PC-3 (cell line): ENCODE measurements around the gene SET. TPM values are rescaled to one million over a fixed set of nuclear protein-coding genes. Genes with fewer than 3 reads are reported as not detected.

Experiments used
- ATAC-seq: fragments of 200-7000 bp; cut with Tn5 transposase; 2 replicates; pipeline ENCODE4 v1.9.1; 2020; ENCODE audit warnings: mild to moderate bottlenecking, moderate library complexity
- BruUV-seq: library from RNA; stranded (reverse); fragments of 400-500 nt; replicated peaks from 2 replicates; lab custom pipeline; 2021; lab: Mats Ljungman, UMichigan
- CTCF ChIA-PET: fragments of 300-600 bp; sonication (Branson Sonifier 250); formaldehyde crosslinking; loops from one replicate; lab custom pipeline; 2022; ENCODE audit warnings: antibody characterized with exemption; lab: Charles Lee
- POLR2A ChIA-PET: fragments of 300-600 bp; sonication (Branson Sonifier 250); formaldehyde crosslinking; loops from one replicate; lab custom pipeline; 2022; ENCODE audit warnings: antibody characterized with exemption; ENCODE audit not compliant: unreplicated experiment; lab: Charles Lee
- DNase-seq: peaks from one replicate; pipeline ENCODE4 v3.0.0-alpha.2; 2015
- H2AFZ ChIP-seq: fragments of 300-600 bp; sonication (generic); 2 replicates; pipeline ENCODE4 v1.6.0; 2016; ENCODE audit warnings: antibody characterized with exemption, low read length
- H3F3A ChIP-seq: fragments of 300-600 bp; sonication (generic); one replicate; pipeline ENCODE4 v1.6.0; 2017; ENCODE audit warnings: antibody characterized with exemption, low read length, control low read depth, mild to moderate bottlenecking; ENCODE audit not compliant: unreplicated experiment
- H3K27ac ChIP-seq: fragments of 300-600 bp; sonication (generic); 2 replicates; pipeline ENCODE4 v1.5.1; 2016; ENCODE audit warnings: mild to moderate bottlenecking, low read length
- H3K27me3 ChIP-seq: fragments of 300-600 bp; sonication (generic); 2 replicates; pipeline ENCODE4 v1.6.1; 2016; ENCODE audit warnings: low read length, mixed read lengths
- H3K36me3 ChIP-seq: fragments of 300-600 bp; sonication (generic); 2 replicates; pipeline ENCODE4 v1.6.1; 2016; ENCODE audit warnings: low read depth, mixed run types, low read length, mixed read lengths
- H3K4me1 ChIP-seq: fragments of 300-600 bp; sonication (generic); 2 replicates; pipeline ENCODE4 v1.5.1; 2016; ENCODE audit warnings: low read length; ENCODE audit not compliant: insufficient read depth
- H3K4me2 ChIP-seq: fragments of 300-600 bp; sonication (generic); 2 replicates; pipeline ENCODE4 v1.6.0; 2016; ENCODE audit warnings: low read length
- H3K4me3 ChIP-seq: fragments of 300-600 bp; sonication (generic); 2 replicates; pipeline ENCODE4 v1.5.1; 2016; ENCODE audit warnings: mild to moderate bottlenecking, low read length, mixed read lengths
- H3K79me2 ChIP-seq: fragments of 300-600 bp; sonication (generic); 2 replicates; pipeline ENCODE4 v1.6.1; 2017; ENCODE audit warnings: low read length, mixed read lengths
- H3K9ac ChIP-seq: fragments of 300-600 bp; sonication (generic); 2 replicates; pipeline ENCODE4 v1.6.0; 2016; ENCODE audit warnings: mild to moderate bottlenecking, low read length
- H3K9me2 ChIP-seq: fragments of 300-600 bp; sonication (generic); replicated peaks from 2 replicates; pipeline ENCODE4 v1.6.1; 2016; ENCODE audit warnings: mixed run types, low read length, mixed read lengths
- H3K9me3 ChIP-seq: fragments of 300-600 bp; sonication (generic); 2 replicates; pipeline ENCODE4 v1.6.1; 2016; ENCODE audit warnings: low read length, mixed read lengths
- H4K20me1 ChIP-seq: fragments of 300-600 bp; sonication (generic); 2 replicates; pipeline ENCODE4 v1.6.1; 2016; ENCODE audit warnings: low read length, mixed read lengths
- EZH2 ChIP-seq: fragments of 300-600 bp; sonication (generic); IDR thresholded peaks from one replicate; pipeline ENCODE4 v1.6.1; 2017; ENCODE audit warnings: antibody characterized with exemption, mild to moderate bottlenecking, low read length; ENCODE audit not compliant: unreplicated experiment
- EZH2phosphoT487 ChIP-seq: fragments of 300-600 bp; sonication (generic); IDR thresholded peaks from 2 replicates; pipeline ENCODE4 v1.6.1; 2018; ENCODE audit warnings: mild to moderate bottlenecking, antibody characterized with exemption, low read length, borderline replicate concordance
- intact Hi-C: fragments of 100-400 bp; cut with micrococcal nuclease; formaldehyde crosslinking; loops from 2 replicates; pipeline ENCODE4 v1.9.0; 2023
- total RNA-seq: library from RNA; depleted of rRNA; stranded (reverse); fragments of >200 nt; gene quantifications from 2 replicates; pipeline ENCODE4 v1.2.3, GENCODE V29; 2014
- TF ChIP-seq, protein P1 (sequence below): fragments of 300-600 bp; sonication (generic); conservative IDR thresholded peaks from 2 replicates; pipeline ENCODE4 v1.5.1; 2017; ENCODE audit warnings: antibody characterized with exemption, low read depth, mild to moderate bottlenecking, low read length

Gene SET
- total RNA-seq, 1 experiment from 2014 or later, result 647 TPM

DNA sequence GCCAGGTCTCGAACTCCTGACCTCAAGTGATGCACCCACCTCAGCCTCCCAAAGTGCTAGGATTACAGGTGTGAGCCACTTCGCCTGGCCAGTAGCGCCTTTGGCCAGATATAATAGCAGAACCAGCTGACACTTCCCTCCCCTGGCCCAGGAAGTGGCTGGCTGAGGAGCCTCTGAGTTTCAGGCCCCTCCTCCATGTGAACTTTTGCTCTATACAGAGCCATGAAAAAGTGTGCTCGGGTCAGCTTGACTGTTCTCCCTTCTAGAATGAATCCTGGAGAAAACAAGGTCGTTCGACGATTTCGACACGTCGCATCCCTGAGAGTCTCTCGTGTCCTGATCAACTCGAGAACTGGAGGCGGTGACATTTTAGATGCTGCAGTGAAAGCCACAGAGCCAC lies 43.6 kb downstream of the SET start:
- DNase-seq (no peak), ATAC-seq (no peak)
- Histone ChIP-seq H3F3A (no peaks in the 10 kb centered on the region), H3K27me3 (no peaks in the 10 kb centered on the region), H3K9me2 (no peaks in the 10 kb centered on the region), H3K9ac (no peak overlapping the region), H3K27ac (no peak overlapping the region), H3K36me3 (no peaks in the 10 kb centered on the region), H3K79me2 (no peaks in the 10 kb centered on the region), H2AFZ (no peak overlapping the region), H4K20me1 (no peaks in the 10 kb centered on the region), H3K4me3 (no peak overlapping the region), H3K4me1 (no peaks in the 10 kb centered on the region), H3K9me3 (no peaks in the 10 kb centered on the region), H3K4me2 (no peak overlapping the region)
- BruUV-seq, result no TSS peak
- ChIA-PET CTCF (no interaction called here), POLR2A (no interaction called here)
- intact Hi-C loops, result no loop called here
- TF ChIP-seq, protein P1, sequence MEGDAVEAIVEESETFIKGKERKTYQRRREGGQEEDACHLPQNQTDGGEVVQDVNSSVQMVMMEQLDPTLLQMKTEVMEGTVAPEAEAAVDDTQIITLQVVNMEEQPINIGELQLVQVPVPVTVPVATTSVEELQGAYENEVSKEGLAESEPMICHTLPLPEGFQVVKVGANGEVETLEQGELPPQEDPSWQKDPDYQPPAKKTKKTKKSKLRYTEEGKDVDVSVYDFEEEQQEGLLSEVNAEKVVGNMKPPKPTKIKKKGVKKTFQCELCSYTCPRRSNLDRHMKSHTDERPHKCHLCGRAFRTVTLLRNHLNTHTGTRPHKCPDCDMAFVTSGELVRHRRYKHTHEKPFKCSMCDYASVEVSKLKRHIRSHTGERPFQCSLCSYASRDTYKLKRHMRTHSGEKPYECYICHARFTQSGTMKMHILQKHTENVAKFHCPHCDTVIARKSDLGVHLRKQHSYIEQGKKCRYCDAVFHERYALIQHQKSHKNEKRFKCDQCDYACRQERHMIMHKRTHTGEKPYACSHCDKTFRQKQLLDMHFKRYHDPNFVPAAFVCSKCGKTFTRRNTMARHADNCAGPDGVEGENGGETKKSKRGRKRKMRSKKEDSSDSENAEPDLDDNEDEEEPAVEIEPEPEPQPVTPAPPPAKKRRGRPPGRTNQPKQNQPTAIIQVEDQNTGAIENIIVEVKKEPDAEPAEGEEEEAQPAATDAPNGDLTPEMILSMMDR, result no peak
- no peak for TF ChIP-seq EZH2
- no peak for TF ChIP-seq EZH2phosphoT487

DNA sequence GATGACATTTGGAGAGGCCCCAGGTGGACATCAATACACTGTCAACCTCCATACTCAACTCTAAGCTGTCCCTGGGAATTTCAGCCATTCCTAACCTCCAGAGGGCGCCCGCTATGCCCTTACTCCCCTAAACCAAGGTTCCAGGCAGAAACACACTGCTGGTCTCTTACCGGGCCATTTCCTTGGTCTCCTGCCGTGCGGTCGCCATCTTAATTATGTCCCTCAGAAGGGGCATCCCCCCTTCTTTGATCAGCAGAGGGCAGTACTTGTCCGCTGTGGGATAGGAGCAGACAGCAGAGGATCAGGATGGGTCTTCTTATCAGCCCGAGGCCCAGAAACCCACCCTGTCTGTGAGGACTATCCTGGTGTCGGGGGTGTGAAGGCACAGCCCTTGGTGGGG lies 44.2 kb downstream of the SET start:
- ChIA-PET CTCF (interaction anchor here (0.6 to 0.8 kb wide), 3 partner anchors 9 to 98 kb away, joined by 3 to 4 read pairs (median 3); partner anchors contain the start of gene ENDOG), POLR2A (no interaction called here)
- ATAC-seq (peak; percentile 56), DNase-seq (peak; percentile 35)
- Histone ChIP-seq H3K27me3 (no peaks in the 10 kb centered on the region), H2AFZ (no peak overlapping the region), H3K9me3 (no peaks in the 10 kb centered on the region), H3K36me3 (no peaks in the 10 kb centered on the region), H3K27ac (no peak overlapping the region), H4K20me1 (no peaks in the 10 kb centered on the region), H3K9ac (no peak overlapping the region), H3K9me2 (no peaks in the 10 kb centered on the region), H3K4me2 (no peak overlapping the region), H3F3A (no peaks in the 10 kb centered on the region), H3K4me1 (no peaks in the 10 kb centered on the region), H3K4me3 (no peak overlapping the region), H3K79me2 (no peaks in the 10 kb centered on the region)
- intact Hi-C loops, result no loop called here
- BruUV-seq, result no TSS peak
- TF ChIP-seq, protein P1, result peak; percentile 59
- no peak for TF ChIP-seq EZH2phosphoT487

DNA sequence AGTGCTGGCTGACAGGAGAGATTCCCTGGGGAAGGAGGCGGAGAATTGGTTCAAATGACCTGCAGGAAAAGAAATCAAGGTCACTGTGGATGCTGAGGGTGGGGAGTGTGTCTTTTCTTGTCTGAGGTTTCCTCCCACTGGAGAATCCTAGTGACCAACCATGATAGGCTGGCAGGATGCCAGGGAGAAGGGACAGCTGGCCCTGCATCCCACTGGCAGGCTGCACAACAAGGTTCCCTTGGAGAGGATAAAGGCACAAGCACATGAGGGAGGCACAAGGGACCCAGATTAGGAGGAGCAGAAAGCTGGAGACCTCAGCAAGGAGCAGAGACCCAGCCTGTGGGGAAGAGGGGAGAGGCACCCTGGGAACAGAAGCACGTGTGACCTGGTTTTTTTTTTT lies 46.4 kb downstream of the SET start:
- Histone ChIP-seq H3K79me2 (no peaks in the 10 kb centered on the region), H3K9ac (no peak overlapping the region), H2AFZ (no peak overlapping the region), H3K4me2 (no peak overlapping the region), H3K4me3 (no peak overlapping the region), H3K9me3 (no peaks in the 10 kb centered on the region), H4K20me1 (no peaks in the 10 kb centered on the region), H3K36me3 (no peaks in the 10 kb centered on the region), H3K27ac (no peak overlapping the region), H3K4me1 (no peaks in the 10 kb centered on the region), H3K27me3 (no peaks in the 10 kb centered on the region), H3K9me2 (no peaks in the 10 kb centered on the region), H3F3A (no peaks in the 10 kb centered on the region)
- no TSS peak for BruUV-seq
- intact Hi-C loops, result no loop called here
- DNase-seq (no peak), ATAC-seq (no peak)
- CTCF ChIA-PET, result no interaction called here
- no peak for TF ChIP-seq EZH2
- TF ChIP-seq, protein P1, result no peak
- TF ChIP-seq EZH2phosphoT487, result no peak
- POLR2A ChIA-PET, result no interaction called here
